NCI-H524 (cell line): ENCODE results near the gene RBMY1E.
"Not testable (repeated sequence)": the region's sequence is repeated elsewhere in the genome, so short reads cannot be mapped to it uniquely, and the experiment has no call there.

ENCODE experiments used
- DNase-seq, 2 experiments: peaks; one replicate each; lab custom pipeline; 2025; lab: John Stamatoyannopoulos, UW

The RBMY1E gene

GRCh38 chrY:21917932-21918331, at the start of gene RBMY1E:
Gene RBMY1E, minus strand, starts transcription at chrY:21918032. Its CDS starts 1,978 bp downstream, at chrY:21916054.
- not testable (repeated sequence) for DNase-seq

DNA sequence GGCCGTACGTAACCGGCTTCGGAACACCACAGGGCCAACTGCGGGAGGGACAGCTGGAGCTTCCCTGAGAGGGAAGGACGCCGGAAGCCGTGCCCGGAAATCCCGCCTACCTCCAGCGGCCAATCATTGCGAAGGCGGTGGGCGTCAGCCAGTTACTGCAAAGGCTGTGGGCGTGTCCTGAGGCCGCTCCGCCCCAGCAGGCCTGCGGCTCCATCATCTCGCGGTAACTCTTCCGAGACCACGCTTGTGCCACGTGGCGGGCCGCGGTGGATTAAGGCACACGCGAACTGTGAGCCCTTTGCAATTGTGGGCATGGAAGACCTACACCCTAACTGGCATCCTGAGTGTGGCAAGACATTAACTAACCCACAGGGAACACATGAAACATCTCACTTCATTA, 23.4 kb downstream of the RBMY1E start, which contains the start of gene RBMY1D:
Gene RBMY1D (minus strand): TSS at position 101 of the 400 bp plus-strand sequence. CDS start 2,013 bp downstream, outside the sequence.
- not testable (repeated sequence) for DNase-seq

DNA sequence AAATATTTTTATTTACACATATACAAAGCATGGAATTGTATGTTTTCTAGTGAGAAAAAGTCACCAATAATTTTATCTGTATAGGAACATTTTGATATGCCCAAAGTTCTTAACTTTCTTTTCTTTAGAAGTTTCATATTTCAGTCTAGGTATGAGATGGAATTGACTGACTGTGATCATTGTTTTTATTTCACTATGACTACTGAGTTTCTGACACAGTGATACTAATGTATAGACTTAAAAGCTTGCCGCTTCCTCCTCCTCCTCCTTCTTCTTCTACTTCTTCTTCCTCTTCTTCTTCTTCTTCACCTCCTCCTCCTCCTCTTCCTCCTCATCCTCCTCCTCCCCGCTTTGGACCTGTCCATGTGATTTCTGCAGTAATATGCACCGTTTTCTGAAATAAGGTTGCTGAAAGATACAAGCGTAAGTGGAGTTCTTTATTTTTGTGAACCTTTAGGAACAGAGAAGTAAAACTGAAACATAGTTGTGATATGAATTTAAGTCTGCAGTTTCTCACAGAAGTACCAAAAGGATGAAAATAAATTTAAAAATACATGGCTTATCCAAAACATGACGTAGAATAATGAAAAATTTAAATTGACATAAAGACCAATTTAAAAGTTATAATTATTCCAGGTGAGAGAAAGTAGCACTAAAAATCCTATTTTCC, 48.3 kb downstream of the RBMY1E start:
- not testable (repeated sequence) for DNase-seq
